K562 (cell line): Measurements from ENCODE around the gene ZNF837. TPM values are rescaled to one million over a fixed set of nuclear protein-coding genes. Genes with fewer than 3 reads are reported as not detected.
A peak's percentile ranks its signal among the peaks of the same experiment; 100 is the strongest.

Experiments
- BRD9 ChIP-seq: fragments of 450-650 bp; IDR thresholded peaks from 2 replicates; pipeline ENCODE4 v1.6.1; 2018; ENCODE audit warnings: low read depth; ENCODE audit not compliant: partially characterized antibody
- CCNT2 ChIP-seq: IDR thresholded peaks from 2 replicates; pipeline ENCODE4 v1.6.1; 2011; ENCODE audit warnings: borderline replicate concordance, low read depth, mild to moderate bottlenecking, moderate library complexity, mixed read lengths, low read length; ENCODE audit not compliant: insufficient read length; ENCODE audit errors: extremely low read depth
- FOXM1 ChIP-seq, 2 experiments: fragments of 450-650 bp in 1 of 2; sonication (generic) in 1 of 2; formaldehyde crosslinking in 1 of 2; IDR thresholded peaks; 2 replicates each; pipeline versions ENCODE4 v1.6.1 to v1.9.0; 2017 to 2022; ENCODE audit warnings: low read depth in 2 of 2, mild to moderate bottlenecking in 2 of 2, missing genetic modification reagents in 1 of 2, moderate library complexity in 1 of 2
- GATA2 ChIP-seq: sonication (generic); formaldehyde crosslinking; IDR thresholded peaks from 2 replicates; pipeline ENCODE4 v1.4.0; 2020; ENCODE audit warnings: mild to moderate bottlenecking, missing genetic modification reagents
- ID3 ChIP-seq, 2 experiments: fragments of 250-450 bp in 1 of 2; fragments of 450-650 bp in 1 of 2; sonication (Bioruptor Pico) in 1 of 2; IDR thresholded peaks; 2 replicates each; pipeline versions ENCODE4 v1.6.1 to v1.8.0; 2016 to 2021; ENCODE audit warnings: mild to moderate bottlenecking in 2 of 2, moderate library complexity in 2 of 2, missing compliant biosample characterization in 1 of 2, missing genetic modification characterization in 1 of 2
- LEF1 ChIP-seq: fragments of 450-650 bp; IDR thresholded peaks from 2 replicates; pipeline ENCODE4 v1.6.1; 2016; ENCODE audit warnings: mild to moderate bottlenecking
- MAX ChIP-seq: sonication (generic); formaldehyde crosslinking; IDR thresholded peaks from 2 replicates; pipeline ENCODE4 v1.9.0; 2022; ENCODE audit warnings: mild to moderate bottlenecking, missing genetic modification reagents
- MAZ ChIP-seq, 2 experiments: fragments of 450-650 bp in 1 of 2; sonication (generic) in 1 of 2; formaldehyde crosslinking; IDR thresholded peaks in 1 of 2; conservative IDR thresholded peaks in 1 of 2; 2 replicates each; pipeline versions ENCODE4 v1.4.0 to v1.5.0; 2020; ENCODE audit warnings: mild to moderate bottlenecking in 1 of 2, missing genetic modification reagents in 1 of 2
- MTA1 ChIP-seq: fragments of 450-650 bp; IDR thresholded peaks from 2 replicates; pipeline ENCODE4 v1.6.1; 2017; ENCODE audit warnings: borderline replicate concordance
- MTA2 ChIP-seq: fragments of 450-650 bp; IDR thresholded peaks from 2 replicates; pipeline ENCODE4 v1.6.1; 2016; ENCODE audit warnings: low read depth
- PKNOX1 ChIP-seq: fragments of 450-650 bp; IDR thresholded peaks from 2 replicates; pipeline ENCODE4 v1.6.1; 2016
- PURB ChIP-seq: sonication (generic); formaldehyde crosslinking; IDR thresholded peaks from 2 replicates; pipeline ENCODE4 v1.9.0; 2021; ENCODE audit warnings: low read depth, mild to moderate bottlenecking, missing genetic modification reagents
- SIX5 ChIP-seq, 2 experiments: IDR thresholded peaks; 2 replicates each; pipeline ENCODE4 v1.6.1; 2011; ENCODE audit warnings: low read length in 2 of 2, borderline replicate concordance in 1 of 2, low read depth in 1 of 2, mild to moderate bottlenecking in 1 of 2, moderate library complexity in 1 of 2; ENCODE audit not compliant: insufficient read depth in 1 of 2
- TBP ChIP-seq: optimal IDR thresholded peaks from 2 replicates; pipeline ENCODE3; 2011; ENCODE audit warnings: low read depth, low read length, improper control_type of control experiment
- TCF3 ChIP-seq: sonication (generic); formaldehyde crosslinking; IDR thresholded peaks from 2 replicates; pipeline ENCODE4 v1.4.0; 2020; ENCODE audit warnings: mild to moderate bottlenecking, missing genetic modification reagents
- THRB ChIP-seq: fragments of 450-650 bp; formaldehyde crosslinking; conservative IDR thresholded peaks from 2 replicates; pipeline ENCODE4 v1.4.0; 2022; ENCODE audit warnings: mild to moderate bottlenecking, missing genetic modification characterization
- UBTF ChIP-seq, 2 experiments: IDR thresholded peaks; 2 replicates each; pipeline ENCODE4 v1.6.1; 2012; ENCODE audit warnings: improper control_type of control experiment in 2 of 2, low read depth in 2 of 2, low read length in 2 of 2, borderline replicate concordance in 1 of 2
- ZC3H11A ChIP-seq: IDR thresholded peaks from 2 replicates; pipeline ENCODE4 v1.6.1; 2012; ENCODE audit warnings: low read depth, low read length, improper control_type of control experiment
- ZFPM2 ChIP-seq: fragments of 250-450 bp; sonication (Bioruptor Pico); IDR thresholded peaks from 2 replicates; pipeline ENCODE4 v1.5.1; 2022; ENCODE audit warnings: mild to moderate bottlenecking
- ZKSCAN1 ChIP-seq: fragments of 150-350 bp; IDR thresholded peaks from 2 replicates; pipeline ENCODE4 v1.6.1; 2016; ENCODE audit warnings: low read depth, low read length
- ZNF184 ChIP-seq: sonication (generic); formaldehyde crosslinking; IDR thresholded peaks from 2 replicates; pipeline ENCODE4 v1.5.0; 2020; ENCODE audit warnings: missing genetic modification reagents
- polyA plus RNA-seq, 8 experiments: library from polyadenylated mRNA; depleted of rRNA in 4 of 8; stranded (reverse) in 5 of 8; unstranded in 3 of 8; fragments of >200 nt; fragmentation: Nextera tagmentation in 2 of 8; fragmentation: Illumina TruSeq in 1 of 8; extraction: Ambion mirVana in 2 of 8; extraction: Trizol in 1 of 8; gene quantifications; 2 replicates each; pipeline versions ENCODE4 v1.2.1 to v1.2.3, GENCODE V29; 2011 to 2014; ENCODE audit warnings: inconsistent platforms in 1 of 8, missing spikeins in 1 of 8
- total RNA-seq, 7 experiments: library from RNA; depleted of rRNA in 6 of 7; stranded (reverse); fragments of >200 nt in 6 of 7; fragmentation: Illumina TruSeq in 2 of 7; extraction: Trizol in 2 of 7; gene quantifications; 2 replicates each; pipeline versions ENCODE4 v1.2.1 to v1.2.3, GENCODE V29; 2011 to 2021; ENCODE audit warnings: low replicate concordance in 1 of 7

The ZNF837 gene
- total and polyA plus RNA-seq, 9 of the 15 experiments (the other 6 are each of a cell fraction or from before 2014, with no cell fraction given), result 0.11 to 2.1 (median 0.57) TPM; not detected in 4

GRCh38 chr19:58362272-58362994, 18.4 kb downstream of the ZNF837 start, which contains the start of gene ZNF497 (continued):
- TF ChIP-seq PKNOX1 (peak; percentile 92), ZC3H11A (no peak), MTA2 (no peak), LEF1 (peak; percentile 9; the same call in 1 of the 2 replicates), TBP (peak; percentile 63), ID3 (CRISPR knock-in tag; IDR thresholded peaks at IDR 0.05) (no peak), ID3 (tag; IDR thresholded peaks at IDR 0.05) (peak; percentile 67; the same call in 1 of the 2 replicates), THRB (CRISPR knock-in tag) (no peak), MAX (CRISPR knock-in tag) (peak; percentile 94), FOXM1 (IDR thresholded peaks at IDR 0.05; ENCODE audit: low read depth) (no peak), FOXM1 (CRISPR knock-in tag; IDR thresholded peaks at IDR 0.05; ENCODE audit: low read depth) (0 out of 2 replicates have a peak, but pooled peaks have one; percentile 21), UBTF (IDR thresholded peaks at IDR 0.05; ENCODE audit: borderline replicate concordance in 1 of 2, low read depth in 2 of 2, low read length in 2 of 2) (peak; percentile 11 to 27; a peak in 2 of 4 replicates), ZKSCAN1 (no peak), ZNF184 (no peak), PURB (CRISPR knock-in tag) (no peak), ZFPM2 (CRISPR knock-in tag) (no peak), GATA2 (CRISPR knock-in tag) (no peak), SIX5 (IDR thresholded peaks at IDR 0.05; ENCODE audit: borderline replicate concordance in 1 of 2, insufficient read depth in 1 of 2, low read depth in 1 of 2, low read length in 2 of 2) (peak in 1 of 2 experiments; percentile 45; a peak in 2 of 4 replicates), MTA1 (0 out of 2 replicates have a peak, but pooled peaks have one; percentile 29), MAZ (CRISPR knock-in tag; conservative IDR thresholded peaks at IDR 0.05 in 1 of 2, IDR thresholded peaks at IDR 0.05 in 1 of 2) (peak; percentile 12 to 64; a peak in 3 of 4 replicates), TCF3 (CRISPR knock-in tag) (no peak; the same call in 1 of the 2 replicates), BRD9 (peak; percentile 88), CCNT2 (no peak)
